ENCODE data around the gene CAPNS1.
"Not testable (repeated sequence)": the region's sequence is repeated elsewhere in the genome, so short reads cannot be mapped to it uniquely, and the experiment has no call there.

GRCh38 chr19:36134867-36135266, 5.0 kb upstream of the CAPNS1 start:
- TF ChIP-seq CTCF (conservative IDR thresholded peaks at IDR 0.05; ENCODE audit: low read depth, low read length); ELK1 (IDR thresholded peaks at IDR 0.05; ENCODE audit: borderline replicate concordance, low read depth, low read length); POLR2A (IDR thresholded peaks at IDR 0.05; ENCODE audit: low read depth, low read length); MXI1 (IDR thresholded peaks at IDR 0.05; ENCODE audit: borderline replicate concordance, low read depth, low read length); RAD21 (IDR thresholded peaks at IDR 0.05; ENCODE audit: low read length); SMC3 (IDR thresholded peaks at IDR 0.05; ENCODE audit: low read depth, low read length); BHLHE40 (IDR thresholded peaks at IDR 0.05; ENCODE audit: low read depth, low read length); MAZ (IDR thresholded peaks at IDR 0.05; ENCODE audit: borderline replicate concordance, low read depth, low read length); FOS (IDR thresholded peaks at IDR 0.05; ENCODE audit: low read depth, low read length); MAFK (IDR thresholded peaks at IDR 0.05; ENCODE audit: low read depth, low read length); CEBPB (IDR thresholded peaks at IDR 0.05; ENCODE audit: low read depth, low read length); RCOR1 (IDR thresholded peaks at IDR 0.05; ENCODE audit: insufficient replicate concordance, low read length); CHD1 (IDR thresholded peaks at IDR 0.05; ENCODE audit: low read depth, low read length); RFX5 (IDR thresholded peaks at IDR 0.05; ENCODE audit: low read depth, low read length): not testable (repeated sequence)
